ENCODE results near the gene NIM1K.
"Not testable (repeated sequence)": the region's sequence is repeated elsewhere in the genome, so short reads cannot be mapped to it uniquely, and the experiment has no call there.

NIM1K gene

GRCh38 chr5:43314724-43315123 is 122.7 kb downstream of the NIM1K start:
- DNase-seq (ENCODE audit: low spot score) = no peak

- peak; percentile 55 for DNase-seq (ENCODE audit: low spot score)
These were observed 123.2 kb downstream of the NIM1K start for GRCh38 chr5:43315263-43315662.

GRCh38 chr5:43315682-43316081 is 123.7 kb downstream of the NIM1K start:
- no peak for DNase-seq (ENCODE audit: low spot score)

GRCh38 chr5:43316421-43316820 is 124.4 kb downstream of the NIM1K start:
- DNase-seq (ENCODE audit: low spot score) = no peak

GRCh38 chr5:43320846-43321245 is 128.8 kb downstream of the NIM1K start:
- no peak for DNase-seq (ENCODE audit: low spot score)

- DNase-seq (ENCODE audit: low spot score) = not testable (repeated sequence)
These were observed 131.5 kb downstream of the NIM1K start for GRCh38 chr5:43323488-43323887.

GRCh38 chr5:43325624-43326023 is 133.6 kb downstream of the NIM1K start:
- DNase-seq (ENCODE audit: low spot score) = not testable (repeated sequence)
